Left lung (tissue), 10 donors: ENCODE data around the gene RUBCNL. TPM values are rescaled to one million over a fixed set of nuclear protein-coding genes. Genes with fewer than 3 reads are reported as not detected.
A peak's percentile ranks its signal among the peaks of the same experiment; 100 is the strongest.

Experiments
- ATAC-seq: fragments of 200-7000 bp; cut with Tn5 transposase; one replicate; pipeline ENCODE4 v1.9.1; 2020; ENCODE audit warnings: moderate library complexity
- DNase-seq, 4 donors: peaks; one replicate each; pipeline ENCODE4 v3.0.0-alpha.2; 2013 to 2020
- H3K27ac ChIP-seq, 2 donors: fragments of 200-600 bp; sonication (generic) in 1 of 2; one replicate each; pipeline versions ENCODE4 v1.5.0 to v1.8.0; 2020 to 2021
- H3K27me3 ChIP-seq, 2 donors: fragments of 200-600 bp; sonication (generic) in 1 of 2; one replicate each; pipeline versions ENCODE4 v1.5.0 to v1.8.0; 2020 to 2021
- H3K36me3 ChIP-seq, 2 donors: fragments of 200-600 bp; sonication (generic) in 1 of 2; one replicate each; pipeline versions ENCODE4 v1.5.0 to v1.8.0; 2020 to 2021
- H3K4me1 ChIP-seq, 2 donors: fragments of 200-600 bp; one replicate each; pipeline ENCODE4 v1.8.0; 2021
- H3K4me3 ChIP-seq, 2 donors: fragments of 200-600 bp; sonication (generic) in 1 of 2; one replicate each; pipeline versions ENCODE4 v1.5.0 to v1.8.0; 2020 to 2021; ENCODE audit warnings: mild to moderate bottlenecking in 1 of 2
- H3K9me3 ChIP-seq, 2 donors: fragments of 200-600 bp; sonication (generic) in 1 of 2; one replicate each; pipeline versions ENCODE4 v1.5.0 to v1.8.0; 2020 to 2021
- CTCF ChIP-seq, 2 donors: fragments of 200-600 bp; sonication (generic) in 1 of 2; IDR thresholded peaks; one replicate each; pipeline versions ENCODE4 v1.5.0 to v1.8.0; 2021; ENCODE audit warnings: antibody characterized with exemption in 2 of 2
- intact Hi-C, 2 donors: fragments of 100-400 bp; cut with DNase I; formaldehyde crosslinking; loops; one replicate each; pipeline versions ENCODE4 v1.11.2 to v1.14.2; 2022
- polyA plus RNA-seq, 6 donors: library from polyadenylated mRNA; unstranded; fragments of 120-200 nt; gene quantifications; one replicate each; pipeline ENCODE4 v1.2.1, GENCODE V29; 2013; ENCODE audit not compliant: insufficient read length in 6 of 6
- total RNA-seq, 2 donors: library from RNA; stranded (reverse); fragmentation: NEBNext Ultra II Directional; extraction: Animal tissue kit (Norgen Biotek cat#: 25700); gene quantifications; one replicate each; pipeline ENCODE4 v1.2.1, GENCODE V29; 2021
- donor health status: DM: no; HTN: yes; CAD: no.
- donor health status: DM: no; HTN: no; CAD: no.

RUBCNL gene
- total and polyA plus RNA-seq, 8 donors: 1.8 to 6.6 (median 2.4) TPM

- no peak for TF ChIP-seq CTCF (IDR thresholded peaks at IDR 0.05)
- no peak for ATAC-seq
- peaks cover 0 to 5% of the 10 kb centered on the region in 2 donors for H3K9me3 ChIP-seq
- no peak overlapping the region for H3K4me3 ChIP-seq
- intact Hi-C loops: no loop called here
- DNase-seq: no peak
- no peaks in the 10 kb centered on the region for H3K27me3 ChIP-seq
- H3K36me3 ChIP-seq: no peaks in the 10 kb centered on the region
- H3K4me1 ChIP-seq: peaks cover 0 to 21% of the 10 kb centered on the region in 2 donors
- H3K27ac ChIP-seq: peak overlapping the region in 1 of 2 donors; percentile 56
Measured at GRCh38 chr13:46313024-46313423, 74.0 kb downstream of the RUBCNL start.

GRCh38 chr13:46311217-46311616, 75.8 kb downstream of the RUBCNL start:
- ATAC-seq (no peak), DNase-seq (no peak)
- H3K4me1 ChIP-seq: peaks cover 0 to 15% of the 10 kb centered on the region in 2 donors
- intact Hi-C loops: no loop called here
- H3K4me3 ChIP-seq: no peak overlapping the region
- H3K9me3 ChIP-seq: peaks cover 0 to 5% of the 10 kb centered on the region in 2 donors
- TF ChIP-seq CTCF (IDR thresholded peaks at IDR 0.05): no peak
- H3K36me3 ChIP-seq: no peaks in the 10 kb centered on the region
- no peaks in the 10 kb centered on the region for H3K27me3 ChIP-seq
- no peak overlapping the region for H3K27ac ChIP-seq

- ATAC-seq: no peak
- peaks cover 0 to 5% of the 10 kb centered on the region in 2 donors for H3K9me3 ChIP-seq
- no peak overlapping the region for H3K27ac ChIP-seq
- no peaks in the 10 kb centered on the region for H3K36me3 ChIP-seq
- H3K4me3 ChIP-seq: no peak overlapping the region
- no peaks in the 10 kb centered on the region for H3K27me3 ChIP-seq
- no peak for TF ChIP-seq CTCF (IDR thresholded peaks at IDR 0.05)
- intact Hi-C loops: no loop called here
- no peak for DNase-seq
- H3K4me1 ChIP-seq: peaks cover 0 to 15% of the 10 kb centered on the region in 2 donors
Measured at GRCh38 chr13:46310066-46310465, 77.0 kb downstream of the RUBCNL start.

GRCh38 chr13:46307554-46307953, 79.5 kb downstream of the RUBCNL start:
- no peak for DNase-seq
- intact Hi-C loops: no loop called here
- peaks cover 0 to 5% of the 10 kb centered on the region in 2 donors for H3K9me3 ChIP-seq
- ATAC-seq: no peak
- H3K36me3 ChIP-seq: no peaks in the 10 kb centered on the region
- no peak for TF ChIP-seq CTCF (IDR thresholded peaks at IDR 0.05)
- H3K4me1 ChIP-seq: peaks cover 0 to 13% of the 10 kb centered on the region in 2 donors
- H3K27me3 ChIP-seq: no peaks in the 10 kb centered on the region
- H3K4me3 ChIP-seq: no peak overlapping the region
- no peak overlapping the region for H3K27ac ChIP-seq

- Histone ChIP-seq H3K36me3 (no peaks in the 10 kb centered on the region), H3K9me3 (peaks cover 0 to 9% of the 10 kb centered on the region in 2 donors), H3K4me1 (peaks cover 0 to 13% of the 10 kb centered on the region in 2 donors), H3K4me3 (no peak overlapping the region), H3K27me3 (no peaks in the 10 kb centered on the region), H3K27ac (no peak overlapping the region)
- DNase-seq (no peak), ATAC-seq (no peak)
- TF ChIP-seq CTCF (IDR thresholded peaks at IDR 0.05): no peak
- intact Hi-C loops: no loop called here
Measured at GRCh38 chr13:46304546-46304945, 82.5 kb downstream of the RUBCNL start.
